Measurements from ENCODE around the gene FAF2. TPM values are rescaled to one million over a fixed set of nuclear protein-coding genes. Genes with fewer than 3 reads are reported as not detected.

Gene FAF2
- 10 to 100 TPM; 14.0 to 20.7 (median 14.7) TPM for total RNA-seq

- intact Hi-C loops (cut with DNase I; ENCODE audit: low total_unique reads), result loop anchor here (1.0 kb wide), 7 partner anchors 10 to 95 kb away; partner anchors contain the start of genes ARL10, CLTB, HIGD2A and KIAA1191
- DNase-seq (peak; percentile 94 to 96), ATAC-seq (peak; percentile 98 to 99)
- Histone ChIP-seq H3K4me3 (peak within 1 kb of the TSS; percentile 84 to 99 (median 94)), H3K9me3 (no peaks in the 10 kb centered on the region), H3K36me3 (no peaks in the 10 kb centered on the region), H3K27me3 (no peaks in the 10 kb centered on the region), H3K27ac (peak within 1 kb of the TSS; percentile 91 to 97 (median 96)), H3K4me1 (peaks cover 36 to 39% of the 10 kb centered on the region in 2 donors)
- in situ Hi-C loops (cut with MboI; ENCODE audit: low sequenced_read_pairs in 4 of 4), result loop anchor here in 2 of 4 donors (5.0 to 25.0 kb wide), 2 partner anchors 89 kb away; partner anchors contain the start of genes RNF44 (in 2 of the 2) and CDHR2 (in 1 of the 2)
- TF ChIP-seq CTCF (IDR thresholded peaks at IDR 0.05 in 4 of 5, conservative IDR thresholded peaks at IDR 0.05 in 1 of 5), result peak; percentile 87 to 99 (median 99)
- peak; percentile 91 to 95 for TF ChIP-seq POLR2A (IDR thresholded peaks at IDR 0.05)
These were observed at the start of gene FAF2 for GRCh38 chr5:176447978-176448608. Gene FAF2, plus strand, starts transcription at chr5:176448385. Its CDS starts 23 bp downstream, at chr5:176448408.

- DNase-seq (no peak), ATAC-seq (no peak)
- in situ Hi-C loops (cut with MboI; ENCODE audit: low sequenced_read_pairs in 4 of 4), result loop anchor here in 1 of 4 donors (25.0 kb wide), 1 partner anchor 137 kb away; the partner anchor contains the start of genes CDHR2 and RNF44
- no peak for TF ChIP-seq POLR2A (IDR thresholded peaks at IDR 0.05)
- no peak for TF ChIP-seq CTCF (IDR thresholded peaks at IDR 0.05 in 4 of 5, conservative IDR thresholded peaks at IDR 0.05 in 1 of 5)
- Histone ChIP-seq H3K9me3 (no peaks in the 10 kb centered on the region), H3K4me3 (no peak overlapping the region), H3K4me1 (peaks cover 0 to 3% of the 10 kb centered on the region in 2 donors), H3K27ac (no peak overlapping the region), H3K36me3 (peaks cover 0 to 46% of the 10 kb centered on the region in 2 donors), H3K27me3 (no peaks in the 10 kb centered on the region)
- intact Hi-C loops (cut with DNase I; ENCODE audit: low total_unique reads), result no loop called here
These were observed 47.6 kb upstream of the FAF2 start for GRCh38 chr5:176400382-176401156.

- DNase-seq (no peak), ATAC-seq (no peak)
- in situ Hi-C loops (cut with MboI; ENCODE audit: low sequenced_read_pairs in 4 of 4), result loop anchor here in 1 of 4 donors (25.0 kb wide), 1 partner anchor 136 kb away; the partner anchor contains the start of genes CDHR2 and RNF44
- H3K4me1 ChIP-seq, result peaks cover 0 to 3% of the 10 kb centered on the region in 2 donors
- no peak overlapping the region for H3K4me3 ChIP-seq
- peak overlapping the region in 1 of 4 donors; percentile 33 for H3K27ac ChIP-seq
- TF ChIP-seq POLR2A (IDR thresholded peaks at IDR 0.05) (no peak), CTCF (IDR thresholded peaks at IDR 0.05 in 4 of 5, conservative IDR thresholded peaks at IDR 0.05 in 1 of 5) (no peak)
- no peaks in the 10 kb centered on the region for H3K9me3 ChIP-seq
- intact Hi-C loops (cut with DNase I; ENCODE audit: low total_unique reads), result no loop called here
- H3K36me3 ChIP-seq, result peaks cover 0 to 49% of the 10 kb centered on the region in 2 donors
- H3K27me3 ChIP-seq, result no peaks in the 10 kb centered on the region
These were observed 46.6 kb upstream of the FAF2 start for GRCh38 chr5:176401281-176402205.
